ENCODE measurements around the gene HPSE.
"Not testable (repeated sequence)": the region's sequence is repeated elsewhere in the genome, so short reads cannot be mapped to it uniquely, and the experiment has no call there.

The HPSE gene

DNA sequence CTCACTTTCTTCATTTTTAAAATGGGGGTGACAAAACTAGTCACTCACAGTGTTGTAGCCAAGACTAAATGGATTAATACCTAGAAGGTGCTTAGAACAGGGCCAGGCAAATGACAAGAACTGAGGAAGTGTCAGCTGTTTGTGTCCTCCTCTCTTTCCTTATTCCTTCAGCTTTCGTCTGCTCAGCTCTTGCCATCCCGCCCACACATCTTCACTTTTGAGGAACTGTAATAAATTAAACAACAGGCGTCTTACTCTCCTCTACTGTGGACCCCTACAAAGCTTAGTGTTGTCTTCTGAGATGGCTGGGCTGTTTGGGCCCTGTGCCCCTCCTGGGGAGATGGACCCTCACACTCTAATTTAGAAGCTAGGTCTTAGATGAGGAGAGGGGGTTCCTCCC, 2.7 kb downstream of the HPSE start:
- DNase-seq (ENCODE audit: low spot score): no peak

DNA sequence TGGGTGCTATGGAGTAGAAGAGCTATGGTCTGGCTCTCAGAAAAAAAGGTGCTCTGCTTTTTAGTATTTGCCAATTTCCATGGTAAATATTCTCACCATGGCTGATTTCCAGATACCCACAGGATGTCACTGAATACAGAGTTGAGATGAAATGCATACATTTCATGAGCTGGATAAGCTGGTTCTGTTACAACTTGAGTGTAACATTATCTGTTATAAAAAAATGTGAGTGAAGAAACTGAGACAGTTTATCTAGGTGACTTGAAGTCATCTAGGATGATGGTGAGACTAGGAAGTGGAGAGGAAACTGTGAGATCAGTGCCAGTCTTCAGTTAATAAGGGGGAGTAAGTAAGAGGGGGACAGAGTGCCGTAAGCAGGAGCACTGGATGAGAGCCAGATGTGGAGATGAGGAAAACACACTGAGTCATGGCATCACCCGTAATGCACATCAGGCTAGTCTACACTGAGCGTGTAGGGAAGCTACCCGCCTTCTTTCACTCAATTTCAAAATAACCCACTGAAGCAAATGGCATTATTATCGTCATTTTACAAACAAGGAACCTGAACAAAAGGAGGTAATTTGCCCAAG, 5.0 kb downstream of the HPSE start:
- no peak for DNase-seq (ENCODE audit: low spot score)

DNA sequence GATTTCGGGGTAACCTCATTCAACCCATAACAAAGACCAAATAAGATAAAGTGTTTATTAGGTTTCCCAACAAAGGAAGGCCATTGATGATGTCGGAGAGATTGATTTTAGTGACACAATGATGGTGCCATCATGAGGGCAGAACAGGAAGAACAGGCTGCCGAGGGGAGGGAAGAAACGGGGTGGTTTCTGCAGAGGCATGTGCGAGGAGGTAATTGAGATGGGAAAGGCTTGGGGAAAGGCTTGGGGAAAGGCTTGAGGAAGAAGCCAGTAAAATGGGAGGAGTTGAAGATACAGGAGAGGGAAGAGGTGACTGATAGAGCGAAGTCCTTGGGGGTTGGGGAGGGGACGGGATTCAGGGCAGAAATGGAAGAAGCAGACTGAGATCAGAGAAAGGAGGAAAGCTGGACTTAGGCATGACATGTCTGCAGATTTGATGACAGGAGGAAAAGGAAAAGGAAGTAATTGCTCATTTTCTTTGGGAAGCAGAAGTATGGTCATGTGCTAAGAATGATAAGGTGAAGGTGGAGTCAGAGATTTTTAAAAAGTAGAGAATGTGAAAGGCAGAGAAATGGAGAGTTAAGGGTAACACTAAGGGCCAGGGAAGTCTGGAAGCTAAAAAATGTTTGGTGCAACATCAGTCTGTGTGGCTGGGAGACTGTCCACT, 6.0 kb downstream of the HPSE start:
- DNase-seq (ENCODE audit: low spot score): no peak

DNA sequence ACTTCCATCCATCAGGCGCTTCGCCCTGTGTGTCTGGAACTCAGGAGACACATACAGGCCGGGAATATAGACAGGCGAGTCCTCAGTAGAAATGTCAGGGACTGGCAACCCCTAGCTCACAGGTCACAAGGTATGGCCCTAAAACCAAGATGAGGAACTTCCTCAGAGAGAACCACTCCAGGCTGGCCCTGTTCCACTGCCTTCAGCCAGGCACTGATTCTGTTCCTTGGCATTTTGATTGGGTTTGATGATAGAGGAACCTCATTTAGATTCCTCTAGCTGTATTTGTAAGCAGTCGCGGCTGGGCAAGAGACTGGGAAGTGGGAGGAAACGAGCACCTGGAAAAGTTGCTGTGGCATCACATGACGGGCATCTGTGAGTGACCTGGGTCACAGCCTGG, 8.1 kb downstream of the HPSE start:
- DNase-seq (ENCODE audit: low spot score): no peak

DNA sequence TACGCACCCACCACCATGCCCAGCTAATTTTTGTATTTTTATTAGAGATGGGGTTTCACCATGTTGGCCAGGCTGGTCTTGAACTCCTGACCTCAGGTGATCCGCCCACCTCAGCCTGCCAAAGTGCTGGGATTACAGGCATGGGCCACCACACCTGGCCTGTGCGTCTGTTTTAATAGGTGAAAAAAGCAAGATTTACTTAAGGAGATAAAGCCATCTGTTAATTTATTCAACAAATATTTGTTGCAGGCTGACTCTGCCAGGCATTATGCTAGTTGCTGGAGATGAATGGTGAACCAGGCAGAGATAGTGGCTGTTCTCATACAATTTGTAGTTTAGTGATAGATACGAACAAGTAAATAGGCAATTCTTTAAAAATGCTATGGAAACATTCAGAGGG, 9.3 kb downstream of the HPSE start:
- DNase-seq (ENCODE audit: low spot score): not testable (repeated sequence)

DNA sequence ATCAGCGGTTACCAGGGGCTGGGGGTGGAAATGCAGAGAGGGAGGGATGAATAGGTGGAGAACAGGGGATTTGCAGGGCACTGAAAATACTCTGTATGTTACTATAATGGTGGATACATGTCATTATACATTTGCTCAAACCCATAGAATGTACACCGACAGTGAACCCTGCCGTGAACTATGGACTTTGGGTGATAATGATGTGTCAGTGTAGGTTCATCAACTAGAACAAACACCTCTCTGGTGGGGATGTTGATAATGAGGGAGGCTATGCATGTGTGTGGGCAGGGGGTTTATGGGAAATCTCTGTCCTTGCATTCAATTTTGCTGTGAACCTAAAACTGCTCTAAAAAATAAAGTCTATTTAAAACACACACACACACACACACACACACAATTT, 11.5 kb downstream of the HPSE start:
- no peak for DNase-seq (ENCODE audit: low spot score)

DNA sequence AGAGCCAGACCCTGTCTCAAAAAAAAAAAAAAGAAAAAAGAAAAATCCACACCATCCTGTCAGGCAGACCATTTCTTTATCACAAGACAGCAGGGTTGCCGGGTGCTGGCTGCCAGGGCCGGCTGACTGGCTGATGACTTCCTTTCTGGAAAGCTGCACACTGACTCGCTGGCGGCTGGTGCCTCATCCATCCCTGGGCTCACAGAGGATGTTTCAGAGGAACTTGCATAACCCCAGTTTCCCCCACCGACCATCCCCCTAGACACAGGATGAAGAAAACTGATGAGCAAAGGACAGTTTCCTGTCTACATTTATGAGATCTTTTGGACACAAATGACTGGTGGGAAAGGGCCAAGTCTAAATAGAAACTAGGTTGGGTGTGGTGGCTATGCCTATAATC, 14.1 kb downstream of the HPSE start:
- peak; percentile 65 for DNase-seq (ENCODE audit: low spot score)

DNA sequence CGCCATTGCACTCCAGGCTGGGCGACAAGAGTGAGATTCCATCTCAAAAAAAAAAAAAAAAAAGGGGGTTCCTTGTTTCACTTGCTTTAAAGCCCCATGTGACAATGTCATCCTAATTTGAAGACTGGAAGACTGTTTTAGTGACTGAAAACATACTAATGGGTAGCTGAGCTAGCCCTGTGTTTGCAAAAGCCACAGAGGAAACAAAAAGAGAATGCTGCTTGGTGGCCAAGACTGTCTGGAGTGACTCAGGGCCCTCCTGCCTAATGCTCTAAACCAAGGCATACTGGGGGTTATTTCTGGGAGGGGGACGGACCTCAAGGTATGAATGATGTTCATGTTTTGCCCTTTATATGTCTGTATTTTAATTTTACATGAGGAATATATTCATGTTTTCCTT, 16.0 kb downstream of the HPSE start:
- DNase-seq (ENCODE audit: low spot score): no peak

DNA sequence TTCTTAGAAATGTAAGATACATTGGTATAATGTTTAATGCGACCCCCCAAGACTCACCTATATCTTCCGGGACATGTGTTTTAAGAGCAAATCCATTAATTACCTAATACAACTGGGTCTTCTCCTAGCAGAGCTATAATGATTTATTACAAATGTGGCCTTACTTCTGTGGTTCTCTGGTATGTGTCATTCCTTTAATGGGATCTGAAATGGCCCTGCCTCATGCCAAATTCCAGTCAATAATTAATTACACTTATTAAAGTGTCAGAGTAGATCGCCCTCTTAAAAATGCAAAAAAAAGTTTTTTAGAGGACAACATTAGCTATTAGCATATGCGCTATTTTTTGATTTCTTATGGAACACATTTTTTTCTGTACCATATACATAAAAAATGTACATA, 17.0 kb downstream of the HPSE start:
- DNase-seq (ENCODE audit: low spot score): no peak

DNA sequence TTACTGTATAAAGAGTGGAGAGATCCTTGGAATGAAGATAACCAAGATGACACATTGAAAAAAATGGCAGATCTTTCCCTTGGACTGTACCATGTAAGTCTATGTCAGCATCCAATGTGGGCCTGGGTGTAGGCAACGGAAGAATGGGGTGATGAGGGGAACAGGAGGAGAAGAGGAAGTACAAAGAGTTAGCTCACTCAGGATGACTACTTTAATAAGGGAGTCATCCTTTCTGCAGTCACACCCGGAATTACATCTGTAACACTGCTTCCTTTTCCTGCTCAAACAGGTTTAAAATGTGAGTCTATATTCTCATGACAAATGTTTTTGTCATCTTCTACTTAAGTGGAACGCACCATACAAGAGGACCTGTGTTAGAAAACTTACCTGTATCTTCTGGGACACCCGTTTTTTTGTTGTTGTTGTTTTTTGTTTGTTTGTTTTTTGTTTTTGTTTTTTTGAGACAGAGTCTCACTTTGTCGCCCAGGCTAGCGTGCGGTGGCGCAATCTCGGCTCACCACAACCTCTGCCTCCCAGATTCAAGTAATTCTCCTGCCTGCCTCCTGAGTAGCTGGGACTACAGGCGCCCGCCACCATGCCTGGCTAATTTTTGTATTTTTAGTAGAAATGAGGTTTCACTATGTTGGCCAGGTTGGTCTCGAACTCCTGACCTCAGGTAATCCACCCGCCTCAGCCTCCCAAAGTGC, 18.0 kb downstream of the HPSE start:
- DNase-seq (ENCODE audit: low spot score): peak; percentile 60

DNA sequence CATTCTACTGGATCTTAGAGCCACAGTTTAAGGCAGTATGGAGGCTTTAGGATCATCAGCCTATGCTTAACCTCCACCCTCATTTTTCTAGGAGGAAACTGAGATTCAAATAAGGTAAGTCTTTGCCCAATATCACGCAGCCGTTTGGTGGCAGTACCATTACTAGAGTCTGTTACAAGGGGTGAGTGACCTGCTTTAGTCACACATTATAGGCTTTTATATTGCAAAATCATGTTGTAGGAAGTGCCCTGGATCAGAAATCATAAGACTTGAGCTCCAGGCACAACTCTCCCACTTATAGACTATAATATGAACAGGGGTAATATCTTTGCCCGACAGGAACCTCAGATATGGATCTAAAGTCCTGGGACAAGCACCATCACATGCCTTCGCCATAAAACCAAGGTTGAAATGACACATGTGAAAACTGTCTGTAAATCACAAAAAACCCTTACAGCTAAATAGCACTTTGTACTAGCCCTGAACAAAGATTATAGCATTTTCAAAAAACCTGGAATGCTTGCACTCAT, 19.2 kb downstream of the HPSE start:
- DNase-seq (ENCODE audit: low spot score): no peak

DNA sequence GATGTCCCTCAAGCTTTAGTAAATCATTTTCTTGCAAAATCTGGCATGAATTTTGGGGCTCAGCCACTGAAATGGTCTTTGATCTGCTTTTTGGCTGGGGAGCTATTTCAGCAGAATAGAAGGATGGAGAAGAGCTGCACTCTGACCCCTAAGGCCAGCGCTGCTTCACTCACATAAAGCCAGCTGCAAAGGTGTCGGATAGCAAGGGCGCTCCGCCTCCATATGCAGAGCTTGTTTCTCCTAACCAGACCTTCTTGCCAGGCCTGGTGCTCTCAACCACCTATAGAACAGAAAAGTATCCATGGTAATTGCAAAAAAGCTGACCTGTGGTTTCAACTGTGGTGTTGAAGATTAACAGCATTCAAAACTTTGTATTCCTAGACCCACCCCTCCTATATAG, 26.0 kb downstream of the HPSE start:
- no peak for DNase-seq (ENCODE audit: low spot score)

DNA sequence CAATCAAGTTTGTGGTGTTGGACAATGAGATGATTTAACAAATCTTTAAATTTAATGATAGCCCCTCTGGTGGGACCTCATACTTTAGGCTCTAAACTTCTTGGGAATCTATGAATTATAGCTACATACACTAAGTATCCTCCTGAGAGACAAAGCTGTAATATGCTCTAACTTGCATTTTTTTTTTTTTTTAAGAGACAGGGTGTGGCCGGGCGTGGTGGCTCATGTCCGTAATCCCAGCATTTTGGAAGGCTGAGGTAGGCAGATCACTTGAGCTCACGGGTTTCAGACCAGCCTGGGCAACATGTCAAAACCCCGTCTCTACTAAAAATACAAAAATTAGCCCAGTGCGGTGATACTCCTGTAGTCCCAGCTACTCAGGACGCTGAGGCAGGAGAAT, 26.7 kb downstream of the HPSE start:
- no peak for DNase-seq (ENCODE audit: low spot score)

DNA sequence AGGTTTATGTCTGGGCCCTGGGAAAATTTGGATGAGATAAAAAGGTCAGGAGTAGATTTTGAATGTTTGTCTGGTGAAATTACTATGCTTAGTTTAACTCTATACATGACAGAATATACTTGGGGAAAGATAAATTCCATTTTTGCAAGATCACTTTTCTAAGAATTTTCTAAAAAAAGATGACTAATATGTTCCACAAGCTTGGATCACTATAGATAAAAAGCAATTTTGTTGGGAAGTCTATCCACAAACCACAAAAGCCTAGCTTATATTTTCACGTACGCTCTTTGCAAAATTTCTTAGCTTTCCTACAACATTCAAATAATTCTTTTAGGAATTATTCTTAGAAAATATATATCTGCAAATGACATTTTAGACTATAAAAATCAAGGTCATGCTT, 29.5 kb downstream of the HPSE start:
- no peak for DNase-seq (ENCODE audit: low spot score)

DNA sequence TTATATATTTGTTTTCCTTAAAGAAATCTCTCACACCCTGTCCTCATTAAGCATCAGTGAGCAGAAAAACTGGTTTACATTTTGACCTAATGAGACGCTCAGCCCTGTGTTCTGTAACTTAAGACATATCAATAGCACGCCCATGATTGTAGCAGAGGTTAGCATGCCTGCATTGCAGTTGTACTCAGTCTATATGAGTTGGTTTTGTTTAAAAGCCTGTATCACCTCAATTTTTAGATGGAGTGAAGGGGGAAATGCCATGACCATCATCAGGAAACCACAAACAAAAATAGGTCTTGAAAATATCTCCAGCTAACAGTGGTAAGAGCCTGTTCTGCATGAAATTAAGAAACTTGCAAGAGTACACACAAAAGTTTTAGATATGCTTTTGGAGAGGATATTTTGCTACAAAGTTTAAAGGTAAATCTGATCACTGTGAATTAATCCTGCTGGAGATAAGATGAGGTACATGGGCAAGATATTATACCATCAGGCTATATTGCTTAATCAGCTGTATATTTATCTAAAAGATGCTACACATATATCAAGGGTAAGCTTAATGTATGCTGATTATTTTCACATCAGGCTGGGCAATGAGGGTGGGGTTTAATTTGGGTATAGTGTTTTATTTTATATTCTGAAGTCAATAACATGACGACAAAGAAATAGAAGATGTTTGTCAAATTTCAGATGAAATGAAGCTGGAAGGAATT, 36.9 kb downstream of the HPSE start:
- no peak for DNase-seq (ENCODE audit: low spot score)

DNA sequence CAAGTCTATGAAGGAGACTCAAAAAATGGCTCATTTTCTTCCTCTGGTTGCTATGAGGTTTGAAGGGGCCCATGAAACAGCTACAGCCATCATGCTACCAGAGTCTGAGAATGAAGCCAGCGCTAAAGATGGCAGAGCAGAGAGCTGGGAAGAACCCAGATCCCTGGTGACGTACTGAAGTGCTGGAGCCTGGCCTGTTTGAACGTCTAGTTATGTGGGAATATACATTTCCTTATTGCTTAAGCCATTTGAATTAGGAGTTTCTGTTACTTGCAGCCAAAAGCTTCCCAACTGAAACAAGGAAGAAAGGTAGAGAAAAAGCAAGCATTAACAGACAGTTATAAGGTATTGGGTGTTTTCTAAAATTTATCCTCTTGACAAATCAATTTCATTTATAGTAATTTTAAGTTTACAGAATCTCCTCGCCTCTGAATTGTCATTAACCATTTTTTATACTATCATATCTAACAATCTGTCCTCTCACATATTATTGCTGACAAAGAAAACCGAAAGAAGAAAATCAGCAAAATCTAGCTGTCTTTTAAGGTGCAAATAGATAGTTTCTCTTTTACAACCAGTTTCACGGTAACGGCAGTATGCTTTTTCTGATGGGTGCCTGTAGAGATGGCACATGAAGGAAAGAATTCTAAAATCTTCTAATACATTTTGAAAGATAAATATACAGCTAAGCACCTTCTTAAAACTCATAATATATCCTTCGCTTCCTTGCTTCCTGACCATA, 41.2 kb downstream of the HPSE start:
- DNase-seq (ENCODE audit: low spot score): no peak

DNA sequence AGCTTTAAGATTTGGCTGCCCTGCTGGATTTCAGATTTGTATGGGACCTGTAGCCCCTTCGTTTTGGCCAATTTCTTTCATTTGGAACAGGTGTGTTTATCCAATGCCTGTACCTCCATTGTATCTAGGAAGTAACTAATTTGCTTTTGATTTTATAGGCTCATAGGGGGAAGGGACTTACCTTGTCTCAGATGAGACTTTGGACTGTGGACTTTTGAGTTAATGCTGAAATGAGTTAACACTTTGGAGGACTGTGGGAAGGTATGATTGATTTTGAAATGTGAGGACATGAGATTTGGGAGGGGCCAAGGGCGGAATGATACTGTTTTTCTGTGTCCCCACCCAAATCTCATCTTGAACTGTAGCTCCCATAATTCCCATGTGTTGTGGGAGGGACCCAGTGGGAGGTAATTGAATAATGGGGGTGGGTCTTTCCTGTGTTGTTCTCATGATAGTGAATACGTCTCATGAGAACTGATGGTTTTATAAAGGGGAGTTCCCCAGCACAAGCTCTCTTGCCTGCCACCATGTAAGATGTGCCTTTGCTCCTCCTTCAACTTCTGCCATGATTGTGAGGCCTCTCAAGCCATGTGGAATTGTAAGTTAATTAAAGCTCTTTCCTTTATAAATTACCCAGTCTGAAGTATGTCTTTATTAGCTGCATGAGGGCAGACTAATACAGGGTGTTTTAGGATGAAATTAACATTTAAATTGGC, 44.4 kb downstream of the HPSE start:
- DNase-seq (ENCODE audit: low spot score): not testable (repeated sequence)

DNA sequence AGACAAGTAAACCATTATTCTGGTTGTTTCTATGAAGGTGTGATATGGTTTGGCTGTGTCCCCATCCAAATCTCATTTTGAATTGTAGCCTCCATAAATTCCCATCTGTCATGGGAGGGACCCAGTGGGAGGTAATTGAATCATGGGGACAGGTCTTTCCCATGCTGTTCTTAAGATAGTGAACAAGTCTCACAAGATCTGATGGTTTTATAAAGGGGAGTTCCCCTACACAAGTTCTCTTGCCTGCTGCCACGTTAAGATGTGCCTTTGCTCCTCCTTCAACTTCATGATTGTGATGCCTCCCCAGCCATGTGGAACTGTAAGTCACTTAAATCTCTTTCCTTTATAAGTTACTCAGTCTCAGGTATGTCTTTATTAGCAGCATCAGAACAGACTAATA, 46.3 kb downstream of the HPSE start:
- DNase-seq (ENCODE audit: low spot score): not testable (repeated sequence)

DNA sequence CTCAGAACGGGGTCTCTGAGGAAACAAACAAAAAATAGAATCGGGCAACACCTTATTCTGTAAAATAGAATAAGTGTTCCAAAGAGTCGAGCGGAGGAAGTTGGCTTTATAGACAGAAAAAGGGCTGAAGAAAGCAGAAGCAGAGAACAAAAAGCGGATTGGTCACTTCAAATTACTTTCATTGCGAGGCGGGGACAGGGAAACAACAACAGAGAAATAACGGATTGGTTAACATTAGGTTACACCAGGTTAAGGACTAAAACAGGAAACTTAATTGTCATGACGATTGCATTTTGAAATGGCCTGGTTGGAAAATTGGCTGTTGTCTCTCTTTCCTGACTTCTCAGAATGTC, 49.6 kb downstream of the HPSE start:
- peak; percentile 58 for DNase-seq (ENCODE audit: low spot score)

DNA sequence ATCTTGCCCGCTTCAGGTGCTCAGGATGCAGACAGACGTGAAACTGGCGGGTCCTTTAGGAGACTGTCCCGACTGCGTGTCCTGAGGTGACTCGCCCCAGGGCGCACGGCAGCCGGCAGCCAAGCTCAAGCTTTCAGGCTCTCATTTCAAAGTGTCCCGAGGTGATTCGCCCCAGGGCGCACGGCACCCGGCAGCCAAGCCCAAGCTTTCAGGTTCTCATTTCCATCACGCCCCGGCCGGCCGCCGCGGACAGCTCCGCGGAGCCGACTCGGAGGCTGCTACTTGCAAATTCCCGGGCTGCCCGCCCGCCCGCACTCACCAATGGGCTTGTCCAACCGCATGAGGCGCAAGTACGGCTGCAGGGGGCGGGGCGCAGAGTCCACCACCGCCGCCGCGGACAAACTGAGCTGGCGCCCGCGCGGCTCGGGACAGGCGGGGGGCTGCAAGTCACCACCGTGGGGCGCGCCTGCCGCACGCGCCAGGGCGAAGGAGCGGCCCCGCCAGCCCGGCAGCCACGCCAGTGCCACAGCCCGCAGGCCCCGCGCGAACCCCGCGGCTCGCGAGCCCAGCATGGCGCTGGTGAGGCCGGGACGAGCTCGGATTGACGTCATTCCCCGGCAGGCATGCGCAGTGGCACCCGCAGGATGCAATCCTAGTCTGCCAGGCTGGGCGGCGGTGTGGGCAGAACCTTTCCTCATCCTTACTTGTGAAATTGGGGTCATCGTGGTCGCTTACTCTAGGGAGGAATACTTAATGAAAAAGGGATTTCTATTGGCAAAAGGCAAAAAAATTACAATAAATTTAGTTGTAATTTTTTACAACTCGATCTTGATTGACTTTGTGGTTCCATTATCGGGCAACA, 50.2 kb downstream of the HPSE start, which contains the start of gene COQ2:
COQ2 (minus strand) TSS at position 606 of the 862 bp plus-strand sequence; CDS start at position 572, 34 bp downstream.
- DNase-seq (ENCODE audit: low spot score): peak; percentile 93
